H1 (cell line): ENCODE results near the gene DEFB128. TPM values are rescaled to one million over a fixed set of nuclear protein-coding genes. Genes with fewer than 3 reads are reported as not detected.

Experiments
- CTCF ChIA-PET: fragments of 300-600 bp; sonication (Branson Sonifier 250); formaldehyde crosslinking; loops from one replicate; lab custom pipeline; 2021; ENCODE audit not compliant: partially characterized antibody; lab: Charles Lee
- POLR2A ChIA-PET: fragments of 300-600 bp; sonication (Branson Sonifier 250); formaldehyde crosslinking; loops from one replicate; lab custom pipeline; 2021; ENCODE audit warnings: inconsistent platforms; ENCODE audit not compliant: partially characterized antibody; lab: Charles Lee
- DNase-seq, 2 experiments: peaks; one replicate each; pipeline versions ENCODE4 v3.0.0 to v3.0.0-alpha.2; 2010 to 2022; ENCODE audit warnings: low spot score in 2 of 2, low read depth in 1 of 2, mixed read lengths in 1 of 2
- FAIRE-seq: peaks from 2 replicates; lab custom pipeline; 2011; peaks lifted over from hg19 to GRCh38; lab: Jason Lieb, UNC
- H2AFZ ChIP-seq: 2 replicates; pipeline ENCODE4 v1.8.1; 2012; ENCODE audit warnings: low read length, inconsistent platforms
- H2AK5ac ChIP-seq: 2 replicates; pipeline ENCODE4 v1.6.1; 2013; ENCODE audit warnings: low read depth, low read length
- H2BK120ac ChIP-seq: replicated peaks from 2 replicates; pipeline ENCODE3; 2013; ENCODE audit warnings: low read depth, low read length, inconsistent platforms
- H2BK12ac ChIP-seq: 2 replicates; pipeline ENCODE4 v1.6.1; 2013; ENCODE audit warnings: low read depth, low read length
- H2BK15ac ChIP-seq: 2 replicates; pipeline ENCODE4 v1.6.1; 2013; ENCODE audit warnings: low read length
- H2BK20ac ChIP-seq: 2 replicates; pipeline ENCODE4 v1.6.1; 2013; ENCODE audit warnings: low read length
- H2BK5ac ChIP-seq: 2 replicates; pipeline ENCODE4 v1.6.1; 2013; ENCODE audit warnings: low read depth, low read length
- H3K14ac ChIP-seq: 2 replicates; pipeline ENCODE4 v1.6.1; 2013; ENCODE audit warnings: inconsistent platforms; ENCODE audit not compliant: insufficient read length
- H3K18ac ChIP-seq: 2 replicates; pipeline ENCODE4 v1.6.1; 2013; ENCODE audit warnings: low read length; ENCODE audit errors: extremely low read depth
- H3K23ac ChIP-seq: 2 replicates; pipeline ENCODE4 v1.6.1; 2013; ENCODE audit warnings: inconsistent platforms; ENCODE audit not compliant: insufficient read length
- H3K23me2 ChIP-seq: 2 replicates; pipeline ENCODE4 v1.6.1; 2013; ENCODE audit warnings: low read depth, low read length
- H3K27ac ChIP-seq: 2 replicates; pipeline ENCODE4 v1.6.1; 2011; ENCODE audit warnings: low read depth, low read length, inconsistent platforms
- H3K27me3 ChIP-seq, 4 experiments: replicated peaks in 1 of 4; 1 replicate in 1 of 4; 2 replicates in 3 of 4; pipeline versions ENCODE4 v1.6.1 to v1.8.1; 2011 to 2013; ENCODE audit warnings: low read length in 3 of 4, mild to moderate bottlenecking in 3 of 4, inconsistent platforms in 2 of 4, mixed read lengths in 2 of 4, moderate library complexity in 1 of 4; ENCODE audit not compliant: control insufficient read depth in 3 of 4, insufficient read depth in 3 of 4; ENCODE audit errors: extremely low read depth in 1 of 4
- H3K36me3 ChIP-seq, 4 experiments: 2 replicates each; pipeline versions ENCODE4 v1.6.1 to v1.8.1; 2011 to 2013; ENCODE audit warnings: mild to moderate bottlenecking in 4 of 4, low read length in 3 of 4, moderate library complexity in 2 of 4, control low read depth in 1 of 4, inconsistent platforms in 1 of 4; ENCODE audit not compliant: insufficient read depth in 4 of 4, control insufficient read depth in 2 of 4
- H3K4ac ChIP-seq: replicated peaks from 2 replicates; pipeline ENCODE3; 2013; ENCODE audit warnings: low read length, low read depth, mixed read lengths, inconsistent platforms; ENCODE audit not compliant: insufficient read length
- H3K4me1 ChIP-seq, 4 experiments: replicated peaks in 1 of 4; 1 replicate in 1 of 4; 2 replicates in 3 of 4; pipeline versions ENCODE4 v1.6.1 to v1.8.1; 2011 to 2013; ENCODE audit warnings: low read length in 3 of 4, inconsistent platforms in 2 of 4, mixed read lengths in 1 of 4; ENCODE audit not compliant: insufficient read depth in 4 of 4, control insufficient read depth in 3 of 4
- H3K4me2 ChIP-seq, 2 experiments: 2 replicates each; pipeline versions ENCODE4 v1.6.1 to v1.8.1; 2011 to 2013; ENCODE audit warnings: low read depth in 2 of 2, low read length in 2 of 2, control low read depth in 1 of 2, inconsistent platforms in 1 of 2, mild to moderate bottlenecking in 1 of 2; ENCODE audit not compliant: insufficient read depth in 1 of 2
- H3K4me3 ChIP-seq, 4 experiments: fragments of 200-600, 300-600 bp in 1 of 4; sonication (generic), shearing (Covaris generic), sonication (Bioruptor Twin) in 1 of 4; 2 replicates each; pipeline versions ENCODE4 v1.5.1 to v1.8.1; 2011 to 2016; ENCODE audit warnings: low read length in 4 of 4, low read depth in 3 of 4, control low read depth in 2 of 4, inconsistent platforms in 2 of 4, mild to moderate bottlenecking in 2 of 4, mixed read lengths in 1 of 4, moderate library complexity in 1 of 4; ENCODE audit not compliant: insufficient read depth in 2 of 4; ENCODE audit errors: extremely low read depth in 1 of 4
- H3K56ac ChIP-seq: replicated peaks from 2 replicates; pipeline ENCODE3; 2013; ENCODE audit warnings: low read depth, mild to moderate bottlenecking, mixed read lengths, low read length, inconsistent platforms; ENCODE audit not compliant: insufficient read length
- H3K79me1 ChIP-seq: 2 replicates; pipeline ENCODE4 v1.6.1; 2013; ENCODE audit warnings: low read depth, low read length, control low read depth
- H3K79me2 ChIP-seq, 2 experiments: 2 replicates each; pipeline versions ENCODE4 v1.6.1 to v1.8.1; 2012 to 2013; ENCODE audit warnings: low read length in 2 of 2, mild to moderate bottlenecking in 2 of 2, inconsistent platforms in 1 of 2; ENCODE audit not compliant: insufficient read depth in 2 of 2, control insufficient read depth in 1 of 2
- H3K9ac ChIP-seq, 4 experiments: replicated peaks in 1 of 4; 1 replicate in 1 of 4; 2 replicates in 3 of 4; pipeline versions ENCODE4 v1.6.1 to v1.8.1; 2011 to 2013; ENCODE audit warnings: low read depth in 3 of 4, low read length in 3 of 4, control low read depth in 2 of 4, mild to moderate bottlenecking in 2 of 4, moderate library complexity in 2 of 4, inconsistent platforms in 1 of 4; ENCODE audit errors: extremely low read depth in 1 of 4
- H3K9me3 ChIP-seq, 2 experiments: 2 replicates each; pipeline versions ENCODE4 v1.6.1 to v1.8.1; 2012 to 2013; ENCODE audit warnings: mild to moderate bottlenecking in 2 of 2, moderate library complexity in 2 of 2, control low read depth in 1 of 2, inconsistent platforms in 1 of 2, low read depth in 1 of 2, low read length in 1 of 2, mixed read lengths in 1 of 2; ENCODE audit not compliant: insufficient read depth in 2 of 2
- H4K20me1 ChIP-seq, 2 experiments: replicated peaks in 1 of 2; 2 replicates each; pipeline versions ENCODE3 to v1.8.1; 2011 to 2013; ENCODE audit warnings: inconsistent platforms in 2 of 2, low read length in 2 of 2, mild to moderate bottlenecking in 1 of 2; ENCODE audit not compliant: insufficient read depth in 2 of 2, control insufficient read depth in 1 of 2
- H4K5ac ChIP-seq: 2 replicates; pipeline ENCODE4 v1.6.1; 2013; ENCODE audit warnings: low read length, low read depth, mixed read lengths, inconsistent platforms; ENCODE audit not compliant: insufficient read length
- H4K8ac ChIP-seq: 2 replicates; pipeline ENCODE4 v1.8.0; 2013; ENCODE audit warnings: mild to moderate bottlenecking, moderate library complexity, low read length, inconsistent platforms; ENCODE audit not compliant: insufficient read depth; ENCODE audit errors: extremely low read depth
- H4K91ac ChIP-seq: replicated peaks from 2 replicates; pipeline ENCODE3; 2013; ENCODE audit warnings: low read length, mixed read lengths, inconsistent platforms; ENCODE audit not compliant: insufficient read length
- EZH2 ChIP-seq: fragments of 200-600 bp; sonication (generic); IDR thresholded peaks from 2 replicates; pipeline ENCODE4 v1.7.1; 2012; ENCODE audit warnings: low read depth, mild to moderate bottlenecking, moderate library complexity, low read length, inconsistent platforms; ENCODE audit not compliant: severe bottlenecking
- GTF2F1 ChIP-seq: IDR thresholded peaks from 2 replicates; pipeline ENCODE4 v1.6.1; 2012; ENCODE audit warnings: low read depth, low read length, improper control_type of control experiment, borderline replicate concordance
- JUN ChIP-seq: IDR thresholded peaks from 2 replicates; pipeline ENCODE4 v1.6.1; 2011; ENCODE audit warnings: low read depth, mild to moderate bottlenecking, improper control_type of control experiment, low read length
- JUND ChIP-seq: IDR thresholded peaks from 2 replicates; pipeline ENCODE4 v1.6.1; 2011; ENCODE audit warnings: mild to moderate bottlenecking, improper control_type of control experiment, low read length
- KDM4A ChIP-seq: IDR thresholded peaks from one replicate; pipeline ENCODE4 v1.7.1; 2012; ENCODE audit warnings: low read depth, mild to moderate bottlenecking, moderate library complexity, low read length, inconsistent platforms; ENCODE audit not compliant: severe bottlenecking
- KDM5A ChIP-seq: fragments of 200-600 bp; IDR thresholded peaks from 2 replicates; pipeline ENCODE4 v1.7.1; 2012; ENCODE audit warnings: mild to moderate bottlenecking, low read length, inconsistent platforms, mixed read lengths
- POLR2A ChIP-seq, 2 experiments: IDR thresholded peaks; 1 replicate in 1 of 2; 2 replicates in 1 of 2; pipeline ENCODE4 v1.6.1; 2011; ENCODE audit warnings: low read depth in 2 of 2, low read length in 2 of 2, mild to moderate bottlenecking in 2 of 2; ENCODE audit errors: control extremely low read depth in 1 of 2
- POLR2AphosphoS5 ChIP-seq: IDR thresholded peaks from 2 replicates; pipeline ENCODE4 v1.6.1; 2011; ENCODE audit warnings: low read depth, low read length
- RNF2 ChIP-seq: fragments of 200-900, 300-1000 bp; sonication (generic); IDR thresholded peaks from 2 replicates; pipeline ENCODE4 v1.7.1; 2016; ENCODE audit warnings: borderline replicate concordance, low read depth, mild to moderate bottlenecking, antibody characterized with exemption, low read length; ENCODE audit not compliant: poor library complexity, severe bottlenecking; ENCODE audit errors: missing control alignments
- SP4 ChIP-seq: IDR thresholded peaks from 2 replicates; pipeline ENCODE4 v1.6.1; 2012; ENCODE audit warnings: low read length, inconsistent platforms
- ZNF274 ChIP-seq: IDR thresholded peaks from 2 replicates; pipeline ENCODE4 v1.7.0; 2012; ENCODE audit warnings: low read length, borderline replicate concordance; ENCODE audit errors: extremely low read depth
- WGBS, 2 experiments: shearing (Covaris generic) in 1 of 2; methylation state at CpG; one replicate each; pipeline versions ENCODE4 v1.1.6 to v1.1.7; 2013 to 2015; ENCODE audit warnings: low lambda C conversion rate in 2 of 2, mixed read lengths in 2 of 2, inconsistent platforms in 1 of 2, low coverage in 1 of 2, missing lambda C conversion rate in 1 of 2; ENCODE audit not compliant: insufficient replicate concordance in 2 of 2, insufficient coverage in 1 of 2, insufficient read length in 1 of 2; ENCODE audit errors: extremely low coverage in 1 of 2, missing lambda C conversion rate in 1 of 2; 5-methylcytosine and 5-hydroxymethylcytosine counted together
- polyA plus RNA-seq, 7 experiments: library from polyadenylated mRNA; depleted of rRNA in 3 of 7; stranded (reverse) in 5 of 7; unstranded in 2 of 7; fragments of >200 nt in 5 of 7; fragments of 200-250 nt in 2 of 7; gene quantifications; 1 replicate in 5 of 7; 2 replicates in 1 of 7; 4 replicates in 1 of 7; pipeline versions ENCODE4 v1.2.1 to v1.2.3, GENCODE V29; 2011 to 2013; ENCODE audit warnings: missing spikeins in 2 of 7, mixed read lengths in 2 of 7
- total RNA-seq: library from RNA; stranded (reverse); fragmentation: NEBNext Ultra II Directional; extraction: Animal tissue kit (Norgen Biotek cat#: 25700); gene quantifications from 2 replicates; pipeline ENCODE4 v1.2.1, GENCODE V29; 2021
- TF ChIP-seq, protein P1 (sequence below): IDR thresholded peaks from 2 replicates; pipeline ENCODE4 v1.6.1; 2011; ENCODE audit warnings: low read depth, mild to moderate bottlenecking, low read length; ENCODE audit not compliant: insufficient read depth

DEFB128 gene
- total and polyA plus RNA-seq, 2 of the 8 experiments (the other 6 are each of a cell fraction or from before 2014, with no cell fraction given), result not detected

DNA sequence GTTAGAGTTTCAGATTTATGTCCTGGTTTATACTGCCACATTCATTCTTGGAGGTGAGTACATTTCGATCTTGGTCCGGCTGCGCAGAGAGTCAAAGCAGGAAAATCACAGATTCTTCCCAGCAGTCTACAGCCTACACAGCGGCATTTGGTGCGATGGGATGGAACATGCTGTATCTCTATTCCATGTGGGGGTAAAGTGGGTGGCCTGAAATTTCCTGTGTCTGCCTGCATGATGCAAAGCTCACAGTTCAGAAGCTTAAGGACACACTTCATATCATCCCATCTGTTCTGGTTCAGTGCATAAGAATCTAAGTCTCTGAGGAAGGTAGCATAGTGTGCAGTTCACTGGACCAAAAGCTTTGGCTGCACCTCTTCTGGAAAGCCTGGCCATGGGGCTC lies 32.4 kb downstream of the DEFB128 start, which contains the start of gene DEFB127:
Gene DEFB127, plus strand, starts transcription at position 301 of the 400 bp plus-strand sequence. Its CDS starts 91 bp downstream, at position 392.
- Histone ChIP-seq H2AK5ac (no peak within 1 kb of the TSS), H4K5ac (no peak within 1 kb of the TSS), H3K4me1 (no peaks in the 10 kb centered on the region), H4K91ac (no peak within 1 kb of the TSS), H3K4me3 (no peak within 1 kb of the TSS), H2BK5ac (no peak within 1 kb of the TSS), H3K9ac (no peak within 1 kb of the TSS), H2AFZ (no peak within 1 kb of the TSS), H3K36me3 (no peaks in the 10 kb centered on the region), H2BK12ac (no peak within 1 kb of the TSS), H3K27me3 (no peaks in the 10 kb centered on the region), H2BK20ac (no peak within 1 kb of the TSS), H3K79me2 (no peaks in the 10 kb centered on the region), H3K9me3 (peaks cover 36 to 45% of the 10 kb centered on the region in 2 experiments; a peak in 3 of 4 replicates), H3K27ac (no peak within 1 kb of the TSS), H3K79me1 (no peaks in the 10 kb centered on the region), H2BK15ac (no peak within 1 kb of the TSS), H3K4ac (no peak within 1 kb of the TSS), H3K23ac (no peak within 1 kb of the TSS), H3K18ac (no peak within 1 kb of the TSS), H2BK120ac (no peak within 1 kb of the TSS), H3K56ac (no peak within 1 kb of the TSS), H3K14ac (no peak within 1 kb of the TSS), H4K8ac (no peak within 1 kb of the TSS), H3K23me2 (no peaks in the 10 kb centered on the region), H4K20me1 (no peaks in the 10 kb centered on the region), H3K4me2 (no peak within 1 kb of the TSS)
- DNase-seq, result no peak
- FAIRE-seq, result no peak
- CTCF ChIA-PET, result no interaction called here
- POLR2A ChIA-PET, result no interaction called here
- WGBS, 2 experiments, result 81% methylated on average over 5 of the region's 5 CpGs; no CpG with 5 or more reads in 1 of the 2 experiments
- TF ChIP-seq EZH2 (no peak), SP4 (no peak), KDM4A (no peak), POLR2AphosphoS5 (no peak), KDM5A (no peak), JUND (no peak), JUN (no peak), RNF2 (no peak), POLR2A (IDR thresholded peaks at IDR 0.05; ENCODE audit: control extremely low read depth in 1 of 2, low read depth in 2 of 2, low read length in 2 of 2) (no peak), ZNF274 (no peak), GTF2F1 (no peak)
- TF ChIP-seq, protein P1, sequence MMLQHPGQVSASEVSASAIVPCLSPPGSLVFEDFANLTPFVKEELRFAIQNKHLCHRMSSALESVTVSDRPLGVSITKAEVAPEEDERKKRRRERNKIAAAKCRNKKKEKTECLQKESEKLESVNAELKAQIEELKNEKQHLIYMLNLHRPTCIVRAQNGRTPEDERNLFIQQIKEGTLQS, result no peak
